ENCODE measurements around the gene NRF1.

Gene NRF1

DNA sequence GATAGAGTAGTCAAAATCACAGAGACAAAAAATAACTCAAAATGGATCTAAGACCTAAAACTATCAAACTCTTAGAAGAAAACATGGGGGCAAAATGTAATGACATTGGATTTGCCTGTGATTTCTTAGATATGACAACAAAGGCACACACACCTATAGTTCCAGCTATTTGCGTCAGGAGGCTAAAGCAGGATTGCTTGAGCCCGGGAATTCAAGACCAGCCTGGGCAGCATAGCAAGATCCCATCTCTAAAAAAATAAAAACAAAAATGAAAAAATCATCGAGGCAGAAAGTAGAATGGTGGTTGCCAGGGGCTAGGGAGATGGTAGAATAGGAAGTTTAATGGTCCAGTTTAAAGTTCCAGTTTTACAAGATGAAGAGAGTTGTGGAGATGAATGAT lies 113.3 kb downstream of the NRF1 start:
- in situ Hi-C loops (cut with HindIII; ENCODE audit: low sequenced_read_pairs): no loop called here

DNA sequence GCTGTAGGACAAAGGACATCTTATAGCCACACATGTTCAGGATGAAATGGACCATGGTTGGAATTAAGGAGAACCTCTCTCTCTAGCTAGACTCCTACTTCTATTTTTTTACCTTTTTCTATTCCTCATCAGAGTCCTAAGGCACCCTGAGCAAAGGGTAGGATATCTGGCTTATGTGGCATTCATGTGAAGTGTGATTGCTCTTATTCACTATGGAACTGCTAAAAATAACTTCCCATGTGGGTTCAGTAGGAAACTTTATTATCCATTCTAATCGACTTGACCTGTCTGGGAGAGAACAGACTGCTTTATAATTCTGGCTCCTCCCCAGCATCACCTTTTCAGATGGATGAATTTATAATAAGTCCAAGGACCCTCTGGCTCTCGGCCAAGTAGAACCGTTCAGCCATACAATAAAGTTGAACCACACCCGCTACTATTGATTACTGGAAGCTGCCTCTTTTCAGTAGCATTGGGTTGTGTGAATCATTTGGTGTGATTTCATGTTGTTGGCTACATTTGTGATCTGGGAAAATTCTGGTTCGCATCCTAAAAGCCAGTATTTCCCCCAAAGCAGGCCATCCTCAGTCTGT lies 117.5 kb downstream of the NRF1 start:
- in situ Hi-C loops (cut with HindIII; ENCODE audit: low sequenced_read_pairs): no loop called here

DNA sequence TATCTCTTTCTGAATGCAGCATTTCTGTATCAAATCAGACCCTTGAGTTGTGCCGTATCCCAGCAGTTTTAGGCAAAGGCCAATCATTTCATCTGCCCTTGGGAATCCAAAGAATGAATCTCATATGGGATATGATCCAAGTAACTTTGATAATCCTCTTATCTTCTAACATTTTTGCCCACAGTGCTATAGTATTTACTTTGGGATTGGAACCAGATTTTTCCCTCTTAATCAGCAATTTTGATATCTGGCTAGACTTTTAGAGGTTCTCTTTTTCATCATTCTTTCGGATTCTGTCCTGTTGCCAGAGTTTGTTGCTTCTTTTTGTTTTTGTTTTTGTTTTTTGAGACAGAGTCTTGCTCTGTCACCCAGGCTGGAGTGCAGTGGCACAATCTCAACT lies 118.0 kb downstream of the NRF1 start:
- in situ Hi-C loops (cut with HindIII; ENCODE audit: low sequenced_read_pairs): no loop called here

DNA sequence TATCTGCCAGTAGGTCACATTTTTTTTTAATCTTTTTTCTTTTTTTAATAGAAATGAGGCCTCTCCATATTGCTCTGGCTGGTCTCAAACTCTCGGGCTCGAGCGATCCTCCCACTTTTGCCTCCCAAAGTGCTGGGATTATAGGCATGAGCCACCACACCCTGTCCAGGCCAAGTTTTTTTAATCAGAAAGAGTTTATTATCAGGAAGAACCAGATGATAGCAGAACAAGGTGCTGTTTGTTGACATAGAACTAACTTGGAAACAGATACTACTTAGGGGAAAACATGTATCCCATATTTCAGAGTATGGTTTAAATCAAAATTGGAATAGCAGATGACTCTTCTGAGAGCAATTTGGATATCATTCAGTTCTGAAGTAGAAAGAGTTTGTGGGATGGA lies 118.6 kb downstream of the NRF1 start:
- in situ Hi-C loops (cut with HindIII; ENCODE audit: low sequenced_read_pairs): no loop called here

DNA sequence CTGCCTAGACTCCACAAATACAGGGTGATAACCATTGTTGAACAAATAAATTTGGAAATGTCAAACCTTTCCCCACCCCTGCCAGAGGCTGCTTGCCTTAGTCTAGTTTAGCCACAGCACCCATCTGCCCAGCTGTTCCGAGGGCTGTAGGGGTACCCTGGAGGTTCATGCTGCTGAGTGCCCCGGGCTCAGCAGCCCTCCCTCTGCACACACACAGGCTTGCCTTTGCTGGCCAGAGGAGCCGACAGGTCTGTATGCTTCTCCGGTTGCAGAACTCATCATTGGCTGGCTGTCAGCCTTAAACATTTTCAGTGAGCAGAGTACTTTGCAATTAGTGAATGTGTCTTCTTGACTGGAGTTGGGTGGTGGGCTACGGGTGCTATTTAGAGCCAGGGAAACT lies 122.9 kb downstream of the NRF1 start:
- in situ Hi-C loops (cut with HindIII; ENCODE audit: low sequenced_read_pairs): no loop called here

DNA sequence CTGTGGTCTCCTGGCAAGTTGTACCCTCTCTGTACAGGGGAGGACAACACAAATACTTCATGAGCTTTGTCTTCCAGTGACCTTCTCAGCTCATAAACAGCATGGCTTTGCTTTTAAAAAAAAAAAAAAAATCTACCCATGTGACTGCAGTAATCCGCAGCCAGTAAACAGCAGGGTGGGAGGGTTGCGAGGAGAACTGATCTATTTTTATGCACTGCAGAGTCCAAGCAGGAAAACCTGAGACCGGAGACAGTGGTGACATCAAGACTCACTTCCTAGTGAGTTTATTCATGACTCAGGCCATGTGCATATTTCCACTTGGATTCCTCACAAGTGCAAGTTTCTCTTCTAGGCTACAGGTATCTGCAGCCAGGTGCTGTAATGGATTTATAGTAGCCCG lies 127.9 kb downstream of the NRF1 start:
- in situ Hi-C loops (cut with HindIII; ENCODE audit: low sequenced_read_pairs): no loop called here

DNA sequence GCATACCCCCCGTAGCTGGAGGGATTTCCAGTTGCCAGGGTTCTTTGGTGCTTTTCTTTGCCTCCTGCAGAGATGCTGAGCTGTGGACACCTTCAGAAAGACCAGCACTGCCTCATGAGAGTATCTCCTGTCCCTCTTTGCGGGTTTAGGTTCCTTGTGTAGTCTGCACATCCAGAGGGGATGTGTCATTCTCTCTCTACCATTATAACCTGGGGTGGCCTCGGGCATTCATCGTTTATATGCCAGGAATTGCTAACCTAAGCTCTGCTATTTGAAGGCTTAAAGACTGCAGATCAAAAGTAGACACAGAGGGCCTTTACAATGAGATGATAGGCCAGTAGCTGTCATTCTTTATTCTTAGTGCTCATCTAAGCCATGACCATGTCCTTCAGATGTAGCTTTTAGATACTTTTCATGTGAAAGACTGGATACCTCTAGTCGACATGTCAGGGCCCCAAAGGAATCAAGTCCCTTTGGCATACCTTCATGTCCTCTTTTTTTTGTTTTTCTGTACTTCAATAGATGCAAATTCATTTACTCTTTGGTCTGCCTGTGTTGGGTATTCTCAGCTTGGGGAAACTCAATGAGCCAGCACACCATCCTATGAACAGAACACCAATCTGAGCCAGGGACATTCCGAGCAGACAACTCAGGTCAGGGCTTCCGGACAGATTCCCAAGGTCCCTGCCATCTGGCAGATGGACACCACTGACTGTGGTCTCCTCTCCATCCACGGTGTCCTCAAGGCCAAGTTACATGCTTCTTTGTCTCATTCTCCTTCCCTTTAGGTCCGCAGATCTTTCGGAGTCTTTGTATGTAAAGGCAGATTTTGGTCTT lies 129.3 kb downstream of the NRF1 start:
- in situ Hi-C loops (cut with HindIII; ENCODE audit: low sequenced_read_pairs): no loop called here

DNA sequence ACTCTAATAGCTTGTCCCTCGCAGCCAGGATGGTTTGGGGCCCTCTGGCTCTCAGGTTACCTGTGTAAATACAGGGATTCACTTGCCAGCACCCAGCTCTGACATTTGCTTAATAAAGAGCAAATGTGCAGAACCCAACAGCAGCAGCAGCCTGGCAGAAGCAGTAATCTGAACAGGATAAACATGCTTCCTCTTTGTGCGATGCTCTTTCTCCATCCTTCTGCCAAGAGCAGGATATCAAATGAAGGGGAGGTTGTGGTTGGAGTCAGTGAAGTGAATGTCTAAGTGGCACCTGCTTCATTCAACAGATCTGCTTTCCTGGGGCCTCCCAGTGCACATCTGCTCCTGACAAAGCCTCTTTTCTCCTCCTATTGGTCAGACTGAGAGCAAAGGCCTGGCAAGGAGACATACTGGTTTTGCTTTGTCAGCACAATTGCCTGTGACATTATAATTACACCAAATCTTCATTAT lies 130.3 kb downstream of the NRF1 start:
- in situ Hi-C loops (cut with HindIII; ENCODE audit: low sequenced_read_pairs): no loop called here

DNA sequence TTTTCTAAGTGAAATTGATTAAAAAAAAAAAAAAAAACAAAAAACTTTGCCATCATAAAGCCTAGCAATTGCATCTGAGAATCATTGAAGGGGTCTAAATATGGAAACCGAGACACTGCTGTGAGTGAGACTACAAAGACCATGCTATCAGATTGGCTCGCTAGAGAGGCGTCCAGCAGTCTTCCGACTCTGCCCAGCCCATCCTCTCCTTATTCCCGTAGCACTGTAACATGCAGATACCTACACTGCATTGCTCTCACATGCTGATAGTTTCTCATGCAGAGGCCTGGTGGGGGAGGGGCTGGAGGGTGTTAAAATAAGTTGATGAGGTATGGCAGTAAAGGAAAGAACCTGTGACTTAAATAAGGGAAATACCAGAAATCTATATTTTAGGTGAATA lies 130.7 kb downstream of the NRF1 start:
- in situ Hi-C loops (cut with HindIII; ENCODE audit: low sequenced_read_pairs): no loop called here

DNA sequence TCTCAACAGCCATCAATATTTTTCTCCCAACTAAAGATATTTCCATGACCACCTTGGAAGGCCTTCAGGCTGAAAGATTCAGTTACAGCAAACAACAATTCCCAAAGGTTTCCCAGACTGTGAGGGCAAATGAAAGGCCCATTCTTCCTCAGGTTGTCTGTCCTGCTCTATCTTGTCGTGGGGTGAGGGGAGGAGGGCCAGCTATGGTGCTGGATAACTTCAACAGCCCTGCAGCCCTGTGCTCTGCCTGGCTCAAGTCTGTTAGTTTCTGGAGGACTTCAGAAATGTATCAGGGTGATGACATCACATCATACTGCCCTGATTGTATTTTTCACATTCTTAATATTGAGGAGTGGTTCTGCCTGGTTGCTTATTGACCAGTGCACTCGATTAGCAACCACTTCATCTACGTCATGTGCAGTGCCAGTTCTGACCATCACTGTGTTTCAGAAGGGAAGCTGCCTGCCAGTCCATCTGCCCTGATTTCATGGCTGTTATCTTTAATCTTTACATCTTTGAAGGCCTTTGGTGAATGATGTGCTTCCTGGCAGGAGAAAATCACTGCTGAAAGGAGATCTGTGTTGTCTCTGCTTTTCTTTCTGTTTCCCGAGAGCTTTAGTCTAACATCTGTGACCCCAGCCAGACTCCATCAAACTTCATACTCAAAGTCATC lies 135.5 kb downstream of the NRF1 start:
- in situ Hi-C loops (cut with HindIII; ENCODE audit: low sequenced_read_pairs): no loop called here

DNA sequence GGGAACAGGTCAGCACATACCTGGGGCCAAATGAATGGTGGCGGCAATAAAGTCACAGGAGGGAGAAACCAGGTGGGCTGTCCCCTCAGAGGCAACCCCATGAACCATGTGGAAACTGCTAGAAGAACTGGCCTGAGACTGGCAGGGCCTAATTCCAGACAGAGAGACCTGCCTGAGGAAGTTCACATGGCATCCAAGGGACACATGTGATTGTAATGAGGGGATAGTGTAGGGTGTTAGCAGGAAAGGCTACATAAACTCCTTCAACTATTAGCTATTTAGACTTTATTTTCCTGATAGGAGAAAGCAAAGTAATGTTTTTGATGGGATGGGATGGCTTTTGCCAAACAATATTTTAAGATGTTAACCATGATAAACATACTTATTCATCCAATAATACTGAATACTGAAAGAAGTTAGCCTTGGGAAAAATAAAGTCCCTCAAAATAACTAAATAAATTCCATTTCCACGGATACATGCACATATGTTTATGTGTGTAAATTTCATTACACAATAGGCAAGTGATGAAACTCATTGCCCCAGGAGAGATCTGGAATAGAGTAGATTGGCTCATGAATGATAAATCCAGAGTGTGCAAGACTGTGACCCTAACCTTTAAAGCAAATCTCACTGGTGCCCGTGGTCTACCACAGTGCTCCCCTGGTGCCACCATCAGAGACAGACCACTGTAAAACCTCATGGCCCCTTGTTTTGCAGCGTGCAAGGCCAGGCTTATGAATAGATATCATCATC lies 137.0 kb downstream of the NRF1 start:
- in situ Hi-C loops (cut with HindIII; ENCODE audit: low sequenced_read_pairs): no loop called here

DNA sequence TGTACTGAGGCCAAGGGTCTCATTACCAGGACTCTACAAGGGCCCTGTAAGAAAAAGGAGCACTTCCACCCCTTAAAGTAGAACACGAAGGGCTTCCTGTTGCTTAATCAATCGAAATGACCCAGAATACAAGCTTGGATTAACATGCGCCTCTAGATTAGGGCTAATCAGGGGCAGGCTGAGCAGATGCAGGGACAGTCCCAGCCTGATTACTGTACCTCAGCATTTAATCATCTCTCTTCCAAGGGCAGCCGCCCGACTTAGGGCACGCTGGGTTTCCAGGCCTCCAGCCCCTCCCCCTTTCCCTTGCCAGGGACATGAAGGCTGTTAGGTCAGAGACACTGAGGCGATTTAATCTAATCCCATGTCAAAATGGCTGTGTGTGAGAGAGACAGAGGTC lies 138.6 kb downstream of the NRF1 start:
- in situ Hi-C loops (cut with HindIII; ENCODE audit: low sequenced_read_pairs): loop anchor here (10.0 to 25.0 kb wide), 3 partner anchors 55 to 405 kb away; no protein-coding TSS in a partner anchor

DNA sequence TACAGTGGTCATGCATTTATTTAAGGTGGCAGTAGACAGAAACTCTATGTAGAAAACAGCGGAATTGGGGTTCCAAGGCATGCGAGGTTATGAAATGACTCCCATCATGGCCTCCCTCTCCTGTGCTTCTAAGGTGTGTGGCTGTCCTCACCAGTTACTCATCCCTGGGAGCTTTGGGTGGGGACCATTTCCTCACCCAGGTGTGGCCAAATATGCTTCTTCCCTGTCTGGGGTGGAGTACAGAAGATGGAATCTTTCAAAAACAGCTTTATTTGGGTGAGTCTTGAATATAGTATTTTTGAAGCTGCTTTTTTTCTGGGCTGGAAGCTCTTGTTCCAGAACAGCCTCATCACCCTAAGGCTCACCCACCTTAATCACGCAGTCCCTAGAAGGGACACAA lies 139.0 kb downstream of the NRF1 start:
- in situ Hi-C loops (cut with HindIII; ENCODE audit: low sequenced_read_pairs): loop anchor here (10.0 to 25.0 kb wide), 3 partner anchors 56 to 406 kb away; no protein-coding TSS in a partner anchor

DNA sequence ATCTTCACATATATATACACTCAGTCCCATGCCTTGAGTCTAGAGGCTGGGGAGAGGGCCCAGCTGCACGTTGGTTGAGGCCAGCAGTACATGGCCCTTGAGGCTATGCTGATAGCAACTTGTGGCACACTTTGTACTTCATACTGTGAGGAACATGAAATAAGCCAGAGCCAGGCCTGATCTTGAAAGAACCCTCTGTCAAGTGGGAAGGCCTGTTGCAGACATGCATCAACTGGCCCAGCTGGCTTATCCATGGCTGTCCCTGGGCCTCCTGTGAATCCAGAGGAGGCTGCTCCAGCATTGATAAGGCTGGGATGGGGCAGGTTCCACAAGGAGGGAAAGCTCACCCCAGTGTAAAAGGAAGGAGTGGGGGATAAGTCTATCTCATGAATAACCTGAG lies 140.4 kb downstream of the NRF1 start:
- in situ Hi-C loops (cut with HindIII; ENCODE audit: low sequenced_read_pairs): loop anchor here (10.0 to 25.0 kb wide), 3 partner anchors 57 to 407 kb away; no protein-coding TSS in a partner anchor

DNA sequence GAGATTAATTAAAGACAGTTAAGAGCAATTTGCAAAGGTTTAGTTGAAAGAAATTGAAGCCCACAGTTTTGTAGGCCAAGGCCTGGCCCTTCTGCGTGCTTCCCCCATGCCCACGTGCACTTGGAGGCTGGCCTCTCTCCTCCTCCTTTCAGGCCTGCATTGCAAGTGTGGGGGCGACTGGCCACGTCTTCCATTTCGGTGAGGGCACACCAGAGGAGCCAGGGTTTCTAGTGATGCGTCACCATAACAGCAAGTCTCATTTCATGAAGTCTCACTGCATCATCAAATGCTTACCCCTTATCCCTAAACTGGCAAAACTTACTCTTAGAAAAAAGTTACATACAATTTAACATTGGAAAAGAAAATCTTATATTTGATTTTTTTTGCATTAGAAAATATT lies 141.2 kb downstream of the NRF1 start:
- in situ Hi-C loops (cut with HindIII; ENCODE audit: low sequenced_read_pairs): loop anchor here (10.0 to 25.0 kb wide), 3 partner anchors 58 to 408 kb away; no protein-coding TSS in a partner anchor

DNA sequence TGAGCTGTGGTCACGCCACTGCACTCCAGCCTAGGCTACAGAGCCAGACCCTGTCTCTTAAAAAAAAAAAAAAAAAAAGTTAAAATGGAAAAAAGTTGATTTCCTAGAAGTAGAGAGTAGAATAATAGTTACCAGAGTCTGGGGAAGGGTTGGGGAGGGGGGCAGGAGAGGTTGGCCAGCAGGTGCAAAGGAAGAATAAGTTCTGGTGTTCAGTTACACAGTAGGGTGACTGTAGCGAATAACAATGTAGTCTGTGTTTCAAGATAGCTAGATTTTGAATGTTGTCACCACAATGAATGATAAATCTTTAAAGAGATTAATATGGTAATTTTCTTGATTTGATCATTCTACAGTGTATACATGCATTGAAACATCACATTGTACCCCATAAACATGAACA lies 142.9 kb downstream of the NRF1 start:
- in situ Hi-C loops (cut with HindIII; ENCODE audit: low sequenced_read_pairs): loop anchor here (10.0 to 25.0 kb wide), 3 partner anchors 60 to 410 kb away; no protein-coding TSS in a partner anchor

DNA sequence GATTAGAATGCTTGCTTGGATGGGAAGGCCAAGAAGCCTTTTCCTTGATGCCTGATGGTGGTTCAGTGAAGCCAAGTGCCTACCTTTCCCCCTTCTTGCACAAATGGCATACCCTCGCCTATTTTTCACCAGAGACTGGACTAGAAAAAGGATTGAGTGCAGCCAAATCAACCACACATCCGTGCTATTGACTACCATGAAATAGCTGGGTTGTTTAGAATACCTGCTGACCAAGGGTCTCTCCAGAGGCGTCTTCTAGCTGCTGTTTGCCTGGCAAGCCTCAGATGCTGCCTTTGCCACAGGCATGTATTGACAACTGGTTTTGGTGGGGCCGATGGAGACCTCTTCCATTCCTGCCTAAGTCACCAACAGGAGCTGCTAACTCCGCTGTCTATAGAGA lies 146.5 kb downstream of the NRF1 start:
- in situ Hi-C loops (cut with HindIII; ENCODE audit: low sequenced_read_pairs): loop anchor here (5.0 to 25.0 kb wide), 4 partner anchors 39 to 413 kb away; no protein-coding TSS in a partner anchor

DNA sequence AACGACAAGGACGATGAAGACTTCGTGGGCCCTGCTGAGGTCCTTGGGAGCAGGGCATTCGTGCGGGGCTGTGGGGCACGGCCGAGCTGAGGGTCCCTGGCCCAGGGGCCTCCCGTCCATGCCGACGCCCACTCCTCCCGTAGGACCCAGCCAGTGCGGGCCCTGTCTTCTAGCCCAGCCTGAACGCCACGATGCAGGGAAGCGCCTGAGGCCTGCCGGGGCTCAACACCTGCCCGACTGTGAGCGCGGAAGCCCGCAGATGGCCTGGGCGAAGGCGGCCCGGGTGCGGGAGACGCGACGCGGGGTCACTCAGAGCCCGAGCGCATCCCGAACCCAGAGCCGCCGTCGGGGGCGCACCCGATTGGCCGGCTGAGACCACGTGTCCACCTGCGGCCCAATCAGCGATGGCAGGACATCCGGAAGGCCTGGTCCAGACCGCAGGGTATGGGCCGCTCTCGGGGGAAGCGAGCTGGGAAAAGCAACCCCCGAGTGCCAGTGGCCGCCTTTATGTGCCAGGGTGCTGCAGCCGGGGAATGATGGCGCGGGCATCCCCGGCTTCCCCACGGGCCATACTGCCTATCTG lies 151.0 kb downstream of the NRF1 start:
- in situ Hi-C loops (cut with HindIII; ENCODE audit: low sequenced_read_pairs): loop anchor here (25.0 kb wide), 1 partner anchor 250 kb away; no protein-coding TSS in a partner anchor

DNA sequence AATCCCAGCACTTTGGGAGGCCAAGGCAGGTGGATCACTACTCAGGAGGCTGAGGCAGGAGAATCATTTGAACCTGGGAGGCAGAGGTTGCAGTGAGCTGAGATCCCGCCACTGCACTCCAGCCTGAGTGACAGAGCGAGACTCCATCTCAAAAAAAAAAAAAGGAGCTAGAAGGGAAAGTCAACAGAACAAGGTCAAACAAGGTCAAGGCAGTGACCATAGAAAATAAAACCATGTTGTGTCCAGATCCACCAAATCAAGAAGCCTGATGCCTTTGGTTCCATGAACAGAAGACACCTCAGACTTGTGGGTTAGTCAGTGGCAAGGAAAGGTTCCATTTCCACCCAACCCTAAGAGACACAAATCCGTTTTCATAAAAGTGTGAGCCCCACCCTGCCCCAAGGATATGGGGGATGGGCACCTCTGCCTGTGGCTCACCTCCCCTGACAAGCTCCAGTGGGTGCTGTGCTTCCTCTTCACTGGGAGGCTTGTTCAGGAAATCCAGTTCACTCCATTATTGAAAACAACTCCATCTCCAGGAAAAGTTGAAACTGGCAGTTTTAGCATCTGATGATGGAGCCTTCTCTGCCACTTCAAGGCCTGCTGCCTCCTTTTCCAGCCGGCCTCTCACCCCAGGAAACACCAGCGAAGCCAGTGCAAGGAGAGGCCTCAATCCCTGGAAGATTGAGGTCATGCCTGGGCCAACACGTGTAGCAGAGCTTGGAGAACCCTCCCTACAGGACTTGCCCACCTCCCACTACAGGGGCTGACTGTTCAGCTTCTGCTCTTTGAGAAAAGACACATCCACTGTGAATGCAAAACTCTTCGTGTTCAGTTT lies 152.9 kb downstream of the NRF1 start:
- in situ Hi-C loops (cut with HindIII; ENCODE audit: low sequenced_read_pairs): loop anchor here (25.0 kb wide), 1 partner anchor 248 kb away; no protein-coding TSS in a partner anchor
